Stomach (tissue), 9 donors: ENCODE results near the gene CETP. TPM values are rescaled to one million over a fixed set of nuclear protein-coding genes. Genes with fewer than 3 reads are reported as not detected.

Source experiments
- DNase-seq, 2 donors: peaks; one replicate each; pipeline versions ENCODE4 v3.0.0 to v3.0.0-alpha.2; 2013 to 2019
- H3K27ac ChIP-seq, 5 donors: fragments of 200-600 bp in 4 of 5; sonication (generic) in 4 of 5; one replicate each; pipeline ENCODE4 v1.5.1; 2013 to 2019; ENCODE audit warnings: mild to moderate bottlenecking in 1 of 5, moderate library complexity in 1 of 5
- H3K27me3 ChIP-seq, 3 donors: fragments of 200-600 bp; sonication (generic); one replicate each; pipeline ENCODE4 v1.5.1; 2017 to 2019; ENCODE audit warnings: mixed run types in 1 of 3
- H3K36me3 ChIP-seq, 4 donors: fragments of 200-600 bp; sonication (generic); 1 replicate in 3 of 4; 2 replicates in 1 of 4; pipeline ENCODE4 v1.5.1; 2016 to 2019
- H3K4me1 ChIP-seq, 4 donors: fragments of 200-600 bp; sonication (generic); one replicate each; pipeline ENCODE4 v1.5.1; 2016 to 2019
- H3K4me3 ChIP-seq, 4 donors: fragments of 200-600 bp; sonication (generic) in 3 of 4; one replicate each; pipeline ENCODE4 v1.5.1; 2016 to 2019; ENCODE audit warnings: mild to moderate bottlenecking in 1 of 4
- H3K9me3 ChIP-seq, 4 donors: fragments of 200-600 bp; sonication (generic); one replicate each; pipeline ENCODE4 v1.5.1; 2016 to 2019
- EP300 ChIP-seq: sonication (generic); formaldehyde crosslinking; IDR thresholded peaks from one replicate; pipeline ENCODE4 v1.6.1; 2017; ENCODE audit warnings: antibody characterized with exemption
- POLR2A ChIP-seq, 4 donors: fragments of 450-650 bp; IDR thresholded peaks; one replicate each; pipeline ENCODE4 v1.6.1; 2016; ENCODE audit warnings: antibody characterized with exemption in 4 of 4, control low read depth in 2 of 4, mild to moderate bottlenecking in 1 of 4, moderate library complexity in 1 of 4
- POLR2AphosphoS5 ChIP-seq, 3 donors: sonication (generic); formaldehyde crosslinking; IDR thresholded peaks; one replicate each; pipeline ENCODE4 v1.6.1; 2016; ENCODE audit warnings: antibody characterized with exemption in 3 of 3
- WGBS, 5 donors: extraction: QIAGEN DNeasy Blood & Tissue Kit in 3 of 5; methylation state at CpG; one replicate each; pipeline versions ENCODE4 v1.1.5 to v1.1.7; 2013 to 2018; 5-methylcytosine and 5-hydroxymethylcytosine counted together
- intact Hi-C: fragments of 100-400 bp; cut with DNase I; formaldehyde crosslinking; loops from one replicate; pipeline ENCODE4 v1.15.1; 2023; ENCODE audit warnings: low total_unique reads
- polyA plus RNA-seq, 3 donors: library from polyadenylated mRNA; stranded (reverse); fragments of 200-250 nt; gene quantifications; one replicate each; pipeline ENCODE4 v1.2.3, GENCODE V29; 2013
- total RNA-seq, 5 donors: library from RNA; depleted of rRNA; stranded (reverse); fragments of >200 nt; gene quantifications; one replicate each; pipeline versions ENCODE4 v1.1.0 to v1.2.3, GENCODE V29; 2014 to 2016
- TF ChIP-seq, protein P1 (sequence below), 7 experiments: fragments of 450-650 bp in 4 of 7; fragments of 200-600 bp in 3 of 7; sonication (generic) in 3 of 7; IDR thresholded peaks; one replicate each; pipeline ENCODE4 v1.5.1; 2016 to 2019; ENCODE audit warnings: antibody characterized with exemption in 7 of 7, control low read depth in 2 of 7, mild to moderate bottlenecking in 1 of 7
- donor health status: healthy with polysubstance abuse.
- donor health status: Bipolar disorder and iron deficiency.
- donor health status: healthy.

Gene CETP
- total and polyA plus RNA-seq, 8 donors = 0.18 to 2.9 (median 0.32) TPM; not detected in 4

DNA sequence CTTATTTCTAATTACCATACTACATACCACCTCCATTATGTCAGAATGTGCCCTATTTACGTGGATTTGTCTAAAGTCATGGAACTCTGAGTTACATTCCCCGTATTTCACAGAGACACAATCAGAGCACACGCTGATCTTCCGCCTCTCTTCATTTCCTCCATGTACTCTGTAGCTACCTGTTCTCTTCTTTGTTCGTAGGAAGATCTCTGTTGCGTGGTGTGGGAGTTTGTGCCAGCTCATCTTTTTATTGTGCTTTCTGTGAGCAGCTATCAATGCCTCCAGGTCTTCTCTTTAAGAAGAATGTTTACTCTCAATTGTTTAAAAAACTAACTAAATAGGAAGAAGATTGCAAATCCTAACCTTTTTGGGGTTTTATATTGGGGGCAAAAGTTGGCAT, 54.6 kb downstream of the CETP start:
- H3K9me3 ChIP-seq = no peaks in the 10 kb centered on the region
- WGBS, 5 donors = 93 to 96% (median 96%) methylated on average over 6 of the region's 6 CpGs
- no peak overlapping the region for H3K4me3 ChIP-seq
- H3K27ac ChIP-seq = no peak overlapping the region
- intact Hi-C loops = no loop called here
- peaks cover 0 to 8% (median 0%) of the 10 kb centered on the region in 4 donors for H3K4me1 ChIP-seq
- TF ChIP-seq POLR2AphosphoS5 (IDR thresholded peaks at IDR 0.05) (no peak), EP300 (no peak), POLR2A (IDR thresholded peaks at IDR 0.05) (no peak)
- TF ChIP-seq, protein P1, sequence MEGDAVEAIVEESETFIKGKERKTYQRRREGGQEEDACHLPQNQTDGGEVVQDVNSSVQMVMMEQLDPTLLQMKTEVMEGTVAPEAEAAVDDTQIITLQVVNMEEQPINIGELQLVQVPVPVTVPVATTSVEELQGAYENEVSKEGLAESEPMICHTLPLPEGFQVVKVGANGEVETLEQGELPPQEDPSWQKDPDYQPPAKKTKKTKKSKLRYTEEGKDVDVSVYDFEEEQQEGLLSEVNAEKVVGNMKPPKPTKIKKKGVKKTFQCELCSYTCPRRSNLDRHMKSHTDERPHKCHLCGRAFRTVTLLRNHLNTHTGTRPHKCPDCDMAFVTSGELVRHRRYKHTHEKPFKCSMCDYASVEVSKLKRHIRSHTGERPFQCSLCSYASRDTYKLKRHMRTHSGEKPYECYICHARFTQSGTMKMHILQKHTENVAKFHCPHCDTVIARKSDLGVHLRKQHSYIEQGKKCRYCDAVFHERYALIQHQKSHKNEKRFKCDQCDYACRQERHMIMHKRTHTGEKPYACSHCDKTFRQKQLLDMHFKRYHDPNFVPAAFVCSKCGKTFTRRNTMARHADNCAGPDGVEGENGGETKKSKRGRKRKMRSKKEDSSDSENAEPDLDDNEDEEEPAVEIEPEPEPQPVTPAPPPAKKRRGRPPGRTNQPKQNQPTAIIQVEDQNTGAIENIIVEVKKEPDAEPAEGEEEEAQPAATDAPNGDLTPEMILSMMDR (IDR thresholded peaks at IDR 0.05) = no peak
- H3K27me3 ChIP-seq = no peaks in the 10 kb centered on the region
- DNase-seq = no peak
- H3K36me3 ChIP-seq = peaks cover 11 to 47% (median 46%) of the 10 kb centered on the region in 4 donors

DNA sequence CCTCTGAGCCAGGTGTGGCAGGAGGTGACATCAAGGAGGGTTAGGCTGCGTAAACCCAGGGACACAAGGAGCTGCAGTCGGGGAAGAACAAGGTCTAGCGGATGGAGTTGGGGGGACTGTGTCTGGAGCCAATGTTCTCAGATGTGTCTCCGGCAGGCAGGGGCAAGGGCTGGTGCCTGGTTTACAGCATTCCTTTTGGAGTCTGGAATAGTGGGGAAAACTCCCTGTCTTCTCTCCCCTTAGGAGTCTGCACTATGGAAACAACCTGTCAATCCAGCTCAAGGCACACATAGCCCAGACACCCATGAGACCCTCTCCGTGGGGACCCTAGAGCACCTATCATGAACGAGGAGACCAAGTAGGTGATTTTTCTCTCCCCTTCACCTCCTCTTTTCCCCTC, 55.1 kb downstream of the CETP start:
- TF ChIP-seq, protein P1 (IDR thresholded peaks at IDR 0.05) = no peak
- no peak for TF ChIP-seq POLR2A (IDR thresholded peaks at IDR 0.05)
- TF ChIP-seq EP300 = no peak
- no peak for TF ChIP-seq POLR2AphosphoS5 (IDR thresholded peaks at IDR 0.05)
- H3K4me3 ChIP-seq = no peak overlapping the region
- DNase-seq = no peak
- no peaks in the 10 kb centered on the region for H3K9me3 ChIP-seq
- H3K4me1 ChIP-seq = peaks cover 0 to 8% (median 0%) of the 10 kb centered on the region in 4 donors
- 87 to 94% (median 90%) methylated on average over 6 of the region's 6 CpGs for WGBS, 5 donors
- intact Hi-C loops = no loop called here
- H3K27me3 ChIP-seq = no peaks in the 10 kb centered on the region
- no peak overlapping the region for H3K27ac ChIP-seq
- H3K36me3 ChIP-seq = peaks cover 11 to 52% (median 52%) of the 10 kb centered on the region in 4 donors

DNA sequence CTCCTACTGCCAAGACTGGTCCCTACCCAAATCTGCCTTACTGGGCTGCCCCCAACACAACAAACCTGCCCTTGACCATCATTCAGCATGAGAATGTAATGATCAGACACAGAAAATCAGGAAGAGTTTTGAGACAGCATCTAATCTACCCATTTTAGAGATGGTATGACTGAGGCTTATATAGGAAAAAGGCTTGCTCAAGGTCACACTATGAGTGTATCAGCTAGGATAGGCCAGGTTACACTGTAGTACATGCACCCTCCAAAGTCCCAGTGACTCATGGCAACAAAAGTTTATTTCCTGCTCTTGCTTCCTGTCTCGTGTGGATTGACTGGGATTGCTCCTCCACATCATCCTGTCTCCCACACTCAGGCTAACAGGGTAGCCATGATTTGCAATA, 55.5 kb downstream of the CETP start:
- Histone ChIP-seq H3K4me3 (no peak overlapping the region), H3K27me3 (no peaks in the 10 kb centered on the region), H3K9me3 (no peaks in the 10 kb centered on the region), H3K4me1 (peaks cover 0 to 8% (median 0%) of the 10 kb centered on the region in 4 donors), H3K36me3 (peaks cover 11 to 56% (median 56%) of the 10 kb centered on the region in 4 donors), H3K27ac (no peak overlapping the region)
- WGBS, 5 donors = 69 to 92% (median 78%) methylated on average over 1 of the region's 1 CpG
- intact Hi-C loops = no loop called here
- TF ChIP-seq, protein P1 (IDR thresholded peaks at IDR 0.05) = no peak
- TF ChIP-seq POLR2A (IDR thresholded peaks at IDR 0.05) (no peak), EP300 (no peak), POLR2AphosphoS5 (IDR thresholded peaks at IDR 0.05) (no peak)
- no peak for DNase-seq

DNA sequence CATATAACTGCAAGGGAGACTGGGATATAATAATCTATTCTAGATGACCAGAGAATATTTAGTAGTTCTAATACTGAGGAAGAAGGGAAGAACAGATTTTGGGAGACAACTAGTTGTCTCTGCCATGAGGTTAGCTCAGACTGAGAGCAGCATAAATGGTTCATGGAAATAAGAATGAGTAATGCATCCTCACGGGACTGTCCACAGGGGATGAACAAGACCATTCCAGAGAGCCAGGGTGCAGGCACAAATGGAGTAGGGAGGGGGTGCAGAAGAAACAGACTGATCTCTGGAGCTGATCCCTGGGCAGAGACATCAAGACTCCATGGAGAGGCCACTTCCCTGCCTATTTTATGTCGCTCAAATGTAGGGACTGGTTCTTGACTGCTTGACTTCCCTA, 58.0 kb downstream of the CETP start:
- no peak for DNase-seq
- peaks cover 17 to 79% (median 73%) of the 10 kb centered on the region in 4 donors for H3K36me3 ChIP-seq
- H3K4me3 ChIP-seq = no peak overlapping the region
- no peaks in the 10 kb centered on the region for H3K27me3 ChIP-seq
- TF ChIP-seq, protein P1 (IDR thresholded peaks at IDR 0.05) = no peak
- no peak for TF ChIP-seq POLR2A (IDR thresholded peaks at IDR 0.05)
- TF ChIP-seq POLR2AphosphoS5 (IDR thresholded peaks at IDR 0.05) = no peak
- H3K9me3 ChIP-seq = no peaks in the 10 kb centered on the region
- no peaks in the 10 kb centered on the region for H3K4me1 ChIP-seq
- WGBS, 5 donors = 47 to 100% (median 83%) methylated on average over 1 to 2 of the region's 2 CpGs
- intact Hi-C loops = no loop called here
- no peak overlapping the region for H3K27ac ChIP-seq
